ENCODE data around the gene NFATC2IP.
A peak's percentile ranks its signal among the peaks of the same experiment; 100 is the strongest.
"Not testable (repeated sequence)": the region's sequence is repeated elsewhere in the genome, so short reads cannot be mapped to it uniquely, and the experiment has no call there.

NFATC2IP gene

DNA sequence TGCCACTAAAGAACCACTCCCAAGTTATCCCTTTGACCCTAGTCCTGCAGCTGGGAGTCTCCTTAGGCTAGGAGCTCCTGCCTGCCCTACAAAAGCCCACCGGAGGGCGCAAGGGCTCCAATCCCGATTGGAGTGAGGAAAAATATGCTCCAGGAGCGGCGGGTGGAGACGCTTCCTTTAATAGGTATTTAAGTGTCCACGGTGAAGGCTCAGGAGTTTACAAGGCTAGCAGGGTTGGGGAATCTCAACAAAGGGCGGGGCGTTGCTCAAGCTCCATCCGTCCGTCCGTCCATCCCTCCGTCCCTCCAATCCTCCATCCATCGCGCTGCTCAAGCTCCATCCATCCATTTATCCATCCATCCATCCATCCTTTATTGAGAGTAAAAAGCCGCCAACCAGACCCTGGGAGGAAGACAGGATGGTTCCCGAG lies 23.3 kb downstream of the NFATC2IP start:
- no peak for DNase-seq (ENCODE audit: low read depth in 2 of 2)

DNA sequence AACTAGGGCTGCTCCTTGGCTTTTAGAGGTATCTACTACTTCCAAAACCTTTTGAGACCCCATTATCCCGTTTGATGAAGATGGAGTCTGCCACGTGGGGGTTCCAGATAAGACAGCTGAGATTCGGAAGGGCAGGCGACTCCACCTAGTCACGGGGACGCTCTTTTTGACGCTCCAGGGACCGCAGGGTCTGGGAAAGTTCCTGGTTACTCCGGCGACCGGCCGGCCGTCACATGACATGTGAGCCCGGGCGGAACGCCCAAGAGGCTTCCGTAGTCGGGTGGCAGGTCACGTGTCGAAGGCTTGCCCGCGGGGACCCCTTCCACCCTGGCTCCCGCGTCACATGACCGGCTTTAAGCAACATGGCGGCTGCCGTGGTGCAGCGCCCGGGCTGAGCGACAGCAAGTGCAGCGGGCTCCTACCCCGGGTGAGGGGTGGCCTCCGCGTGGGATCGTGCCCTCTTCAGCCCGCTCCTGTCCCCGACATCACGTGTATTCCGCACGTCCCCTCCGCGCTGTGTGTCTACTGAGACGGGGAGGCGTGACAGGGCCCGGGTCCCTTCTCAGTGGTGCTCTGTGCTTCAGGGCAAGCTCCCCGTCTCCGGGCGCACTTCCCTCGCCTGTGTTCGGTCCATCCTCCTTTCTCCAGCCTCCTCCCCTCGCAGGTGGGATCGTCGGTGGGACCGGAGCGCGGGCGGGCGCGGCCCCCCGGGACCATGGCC lies 23.9 kb downstream of the NFATC2IP start, which contains the start of gene SPNS1:
TSS of gene SPNS1 (plus strand) at position 342 of the 721 bp plus-strand sequence. CDS start at position 716, 374 bp downstream.
- peak; percentile 78 to 79 for DNase-seq (ENCODE audit: low read depth in 2 of 2)

DNA sequence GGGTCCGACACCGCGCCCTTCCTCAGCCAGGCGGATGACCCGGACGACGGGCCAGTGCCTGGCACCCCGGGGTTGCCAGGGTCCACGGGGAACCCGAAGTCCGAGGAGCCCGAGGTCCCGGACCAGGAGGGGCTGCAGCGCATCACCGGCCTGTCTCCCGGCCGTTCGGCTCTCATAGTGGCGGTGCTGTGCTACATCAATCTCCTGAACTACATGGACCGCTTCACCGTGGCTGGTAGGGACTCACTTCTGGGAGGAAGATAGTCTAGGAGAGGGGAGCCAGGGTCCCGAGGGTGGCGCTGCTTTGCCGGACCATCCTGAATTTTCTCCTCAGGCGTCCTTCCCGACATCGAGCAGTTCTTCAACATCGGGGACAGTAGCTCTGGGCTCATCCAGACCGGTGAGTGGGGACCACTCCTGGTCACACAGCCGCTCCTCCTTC lies 24.4 kb downstream of the NFATC2IP start:
- no peak for DNase-seq (ENCODE audit: low read depth in 2 of 2)

DNA sequence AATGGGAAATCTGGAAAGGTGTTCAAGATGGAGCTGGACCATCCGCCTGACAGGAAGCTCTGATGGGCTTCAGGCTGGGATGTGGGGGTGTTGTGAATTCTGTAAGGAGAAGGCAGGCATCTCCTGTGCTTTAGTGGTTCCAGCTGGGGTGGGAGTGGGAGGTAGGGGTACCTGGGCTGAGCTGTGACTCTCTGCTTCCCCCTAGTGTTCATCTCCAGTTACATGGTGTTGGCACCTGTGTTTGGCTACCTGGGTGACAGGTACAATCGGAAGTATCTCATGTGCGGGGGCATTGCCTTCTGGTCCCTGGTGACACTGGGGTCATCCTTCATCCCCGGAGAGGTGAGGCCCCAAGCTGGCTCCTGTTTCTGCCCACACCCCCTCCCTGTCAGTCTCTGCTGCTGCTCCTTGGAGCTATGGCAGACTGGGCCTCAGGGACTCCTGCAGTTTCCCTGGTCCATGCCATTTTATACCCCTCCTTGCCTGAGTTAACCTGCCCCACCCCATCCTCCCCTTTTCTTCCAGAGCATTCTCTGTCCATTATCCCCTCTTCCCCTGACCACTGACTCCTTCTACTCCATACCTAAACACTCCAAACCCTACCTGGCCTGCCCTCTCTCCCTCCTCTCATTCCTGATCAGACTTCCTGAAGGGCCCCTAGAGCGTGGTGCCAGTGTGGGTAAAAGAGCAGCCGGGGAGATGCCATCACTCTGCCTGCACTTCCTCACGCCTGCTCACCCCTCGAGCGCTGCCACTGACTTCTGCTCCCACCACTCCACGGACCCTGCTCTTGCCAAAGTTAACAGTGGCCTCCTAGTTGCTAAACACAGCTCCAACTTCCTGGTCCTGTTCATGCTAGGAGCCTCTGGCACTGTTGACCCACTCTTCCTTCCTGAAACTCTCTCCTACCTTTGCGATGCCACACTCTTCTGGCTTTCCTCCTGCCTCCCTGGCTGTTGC lies 27.2 kb downstream of the NFATC2IP start:
- DNase-seq (ENCODE audit: low read depth in 2 of 2): no peak

DNA sequence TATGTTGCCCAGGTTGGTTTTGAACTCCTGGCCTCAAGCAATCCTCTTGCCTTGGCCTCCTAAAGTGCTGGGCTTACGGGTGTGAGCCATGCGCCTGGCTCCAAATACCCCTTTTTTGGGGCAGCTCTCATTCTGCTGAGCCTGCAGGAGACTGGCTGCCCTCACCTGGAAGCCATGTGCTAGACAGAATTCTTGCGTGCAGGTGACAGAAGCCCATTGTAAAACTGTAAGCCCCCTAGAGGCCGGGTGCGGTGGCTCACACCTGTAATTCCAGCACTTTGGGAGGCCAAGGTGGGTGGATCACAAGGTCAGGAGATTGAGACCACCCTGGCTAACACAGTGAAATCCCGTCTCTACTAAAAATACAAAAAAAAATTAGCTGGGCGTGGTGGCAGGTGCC lies 29.6 kb downstream of the NFATC2IP start:
- DNase-seq (ENCODE audit: low read depth in 2 of 2): not testable (repeated sequence)

DNA sequence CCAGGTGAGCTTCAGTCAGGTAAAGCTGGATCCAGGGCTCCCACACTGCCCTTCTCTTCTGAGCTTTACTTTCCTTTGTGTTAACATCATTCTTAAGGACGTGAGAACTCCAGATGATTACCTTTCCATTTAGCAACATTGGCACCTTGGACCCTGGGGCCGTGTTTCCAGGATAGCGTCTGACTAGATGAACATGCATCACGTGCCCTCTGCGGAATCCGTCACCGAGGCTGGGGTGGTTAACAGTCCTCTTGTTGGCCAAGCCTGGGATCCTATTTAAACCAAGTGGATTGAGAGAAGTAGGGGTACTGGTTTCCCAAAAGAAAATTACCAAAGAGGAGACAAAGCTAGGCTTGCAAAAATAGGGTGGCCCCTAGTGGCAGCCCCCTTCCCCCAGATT lies 30.2 kb downstream of the NFATC2IP start:
- DNase-seq (ENCODE audit: low read depth in 2 of 2): no peak

DNA sequence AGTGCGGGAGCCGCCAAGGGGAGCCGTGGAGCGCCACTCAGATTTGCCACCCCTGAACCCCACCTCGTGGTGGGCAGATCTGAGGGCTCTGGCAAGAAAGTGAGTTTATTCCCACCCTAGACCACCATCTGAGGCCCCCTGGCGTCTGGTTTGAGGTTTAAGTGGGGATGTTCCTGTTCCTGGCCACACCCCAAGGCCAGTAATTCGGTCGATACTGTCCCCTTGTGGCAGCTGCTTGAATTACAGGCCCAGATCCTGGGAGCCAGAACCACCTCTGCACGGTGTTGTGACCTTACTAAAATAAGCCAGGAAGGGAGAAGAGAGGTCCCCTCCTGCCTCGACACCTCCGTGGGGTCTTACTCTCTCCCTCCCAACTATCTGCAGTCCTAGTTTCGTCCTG lies 30.8 kb downstream of the NFATC2IP start:
- DNase-seq (ENCODE audit: low read depth in 2 of 2): no peak

DNA sequence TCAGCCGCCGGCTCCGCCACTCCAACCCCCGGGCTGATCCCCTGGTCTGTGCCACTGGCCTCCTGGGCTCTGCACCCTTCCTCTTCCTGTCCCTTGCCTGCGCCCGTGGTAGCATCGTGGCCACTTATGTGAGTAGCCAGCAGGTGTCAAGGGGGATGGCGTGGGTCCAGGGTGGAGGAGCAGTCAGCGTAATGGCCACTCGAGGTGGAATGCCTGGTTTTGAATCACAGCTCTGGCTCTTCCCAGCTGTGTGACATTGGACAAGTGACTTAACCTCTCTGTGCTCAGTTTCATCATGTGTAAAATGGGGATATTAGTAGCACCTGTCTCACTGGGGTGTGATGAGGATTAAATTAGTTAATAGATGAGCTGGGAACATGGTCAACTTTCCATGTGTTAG lies 31.7 kb downstream of the NFATC2IP start:
- DNase-seq (ENCODE audit: low read depth in 2 of 2): no peak

DNA sequence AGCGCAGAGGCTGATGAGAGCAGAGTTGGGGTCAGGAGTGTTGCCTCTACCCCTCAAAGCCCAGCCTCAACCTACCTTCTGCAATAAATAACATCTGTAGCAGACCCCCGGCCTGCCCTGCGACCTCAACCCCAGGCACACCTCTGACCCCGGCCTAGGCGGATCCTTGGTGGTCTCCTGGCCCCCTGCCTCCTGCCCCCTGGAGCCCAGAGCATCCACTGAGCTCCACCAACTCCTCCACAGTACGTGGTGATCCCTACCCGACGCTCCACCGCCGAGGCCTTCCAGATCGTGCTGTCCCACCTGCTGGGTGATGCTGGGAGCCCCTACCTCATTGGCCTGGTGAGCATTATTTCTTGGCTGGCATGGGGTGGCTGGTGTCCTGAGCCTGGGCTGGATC lies 32.2 kb downstream of the NFATC2IP start:
- DNase-seq (ENCODE audit: low read depth in 2 of 2): no peak

DNA sequence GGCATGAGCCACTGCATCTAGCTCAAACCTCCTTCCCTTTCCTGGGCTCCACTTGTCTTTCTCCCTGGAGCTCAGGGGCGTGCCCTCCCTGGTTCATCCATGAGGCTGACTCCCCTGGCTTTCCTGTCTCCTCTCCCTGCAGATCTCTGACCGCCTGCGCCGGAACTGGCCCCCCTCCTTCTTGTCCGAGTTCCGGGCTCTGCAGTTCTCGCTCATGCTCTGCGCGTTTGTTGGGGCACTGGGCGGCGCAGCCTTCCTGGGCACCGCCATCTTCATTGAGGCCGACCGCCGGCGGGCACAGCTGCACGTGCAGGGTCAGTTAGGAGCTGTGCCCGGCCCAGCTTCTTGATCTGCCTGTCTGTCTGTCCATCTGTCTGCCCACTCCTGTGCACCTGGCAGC lies 32.9 kb downstream of the NFATC2IP start:
- DNase-seq (ENCODE audit: low read depth in 2 of 2): no peak

DNA sequence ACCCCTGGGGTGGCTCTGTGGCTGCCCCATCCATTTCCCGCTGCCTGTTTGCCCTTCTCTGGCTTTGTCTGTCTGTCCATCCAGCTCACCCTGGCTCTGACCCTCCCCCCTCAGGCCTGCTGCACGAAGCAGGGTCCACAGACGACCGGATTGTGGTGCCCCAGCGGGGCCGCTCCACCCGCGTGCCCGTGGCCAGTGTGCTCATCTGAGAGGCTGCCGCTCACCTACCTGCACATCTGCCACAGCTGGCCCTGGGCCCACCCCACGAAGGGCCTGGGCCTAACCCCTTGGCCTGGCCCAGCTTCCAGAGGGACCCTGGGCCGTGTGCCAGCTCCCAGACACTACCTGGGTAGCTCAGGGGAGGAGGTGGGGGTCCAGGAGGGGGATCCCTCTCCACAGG lies 33.4 kb downstream of the NFATC2IP start:
- DNase-seq (ENCODE audit: low read depth in 2 of 2): no peak

DNA sequence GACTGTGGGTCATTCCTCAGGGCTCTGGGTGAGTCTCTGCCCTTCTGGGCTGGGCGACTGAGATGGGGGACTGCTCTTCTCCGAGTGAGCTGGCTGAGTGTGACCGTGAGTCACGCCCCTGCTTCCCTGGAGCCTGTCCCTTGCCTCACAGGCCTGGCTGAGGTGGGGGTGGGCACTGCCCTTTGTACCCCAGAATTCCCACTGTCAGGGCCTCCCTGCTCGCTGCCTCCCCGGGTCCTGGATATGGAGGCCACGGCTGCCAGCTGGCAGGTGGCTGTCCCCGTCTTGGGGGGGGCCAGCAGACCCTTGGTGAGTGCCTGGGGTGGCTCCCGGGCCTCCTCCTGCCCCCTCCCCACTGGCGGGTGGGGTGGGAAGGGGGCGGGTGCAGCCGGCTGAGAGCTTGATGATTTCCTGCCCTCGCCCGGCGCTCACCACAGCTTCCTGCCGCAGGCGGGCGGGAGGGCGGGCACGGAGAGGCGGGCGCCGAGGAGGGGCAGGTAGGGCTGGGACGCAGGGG lies 33.9 kb downstream of the NFATC2IP start, which contains the start of gene LAT:
TSS of gene LAT (plus strand) at position 434 of the 517 bp plus-strand sequence. CDS start 366 bp downstream, outside the sequence.
- peak; percentile 53 to 56 for DNase-seq (ENCODE audit: low read depth in 2 of 2)

DNA sequence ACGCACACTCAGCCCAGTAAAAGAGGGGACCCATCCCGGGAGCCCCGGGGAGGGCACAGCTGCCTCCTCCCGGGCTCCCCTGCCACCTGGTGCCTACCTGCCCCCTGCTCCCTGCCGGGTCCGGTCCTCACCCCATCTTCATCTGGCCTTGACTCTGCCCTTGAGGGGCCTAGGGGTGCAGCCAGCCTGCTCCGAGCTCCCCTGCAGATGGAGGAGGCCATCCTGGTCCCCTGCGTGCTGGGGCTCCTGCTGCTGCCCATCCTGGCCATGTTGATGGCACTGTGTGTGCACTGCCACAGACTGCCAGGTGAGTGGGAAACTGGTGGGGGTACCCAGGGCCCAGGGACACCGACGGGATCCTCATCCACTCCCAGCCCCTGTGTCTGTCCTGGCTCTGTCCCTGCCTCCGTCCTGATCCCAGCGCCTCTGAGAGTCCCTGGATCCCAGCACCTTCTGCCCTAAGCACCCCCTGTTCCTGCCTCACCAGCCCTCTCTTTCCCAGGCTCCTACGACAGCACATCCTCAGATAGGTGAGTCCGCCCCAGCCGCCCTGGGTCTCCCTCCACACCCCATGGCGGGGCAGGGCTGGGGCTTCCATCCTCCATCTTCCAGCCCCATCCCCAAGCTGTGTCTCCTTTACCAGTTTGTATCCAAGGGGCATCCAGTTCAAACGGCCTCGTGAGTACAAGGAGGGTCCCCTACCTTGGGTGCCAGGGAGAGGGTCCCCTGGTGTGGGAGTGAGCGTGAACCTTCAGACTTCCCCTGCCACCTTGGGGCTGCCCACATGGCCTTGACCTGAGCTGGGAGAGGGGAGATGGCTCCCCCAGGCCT lies 34.7 kb downstream of the NFATC2IP start:
- DNase-seq (ENCODE audit: low read depth in 2 of 2): no peak

DNA sequence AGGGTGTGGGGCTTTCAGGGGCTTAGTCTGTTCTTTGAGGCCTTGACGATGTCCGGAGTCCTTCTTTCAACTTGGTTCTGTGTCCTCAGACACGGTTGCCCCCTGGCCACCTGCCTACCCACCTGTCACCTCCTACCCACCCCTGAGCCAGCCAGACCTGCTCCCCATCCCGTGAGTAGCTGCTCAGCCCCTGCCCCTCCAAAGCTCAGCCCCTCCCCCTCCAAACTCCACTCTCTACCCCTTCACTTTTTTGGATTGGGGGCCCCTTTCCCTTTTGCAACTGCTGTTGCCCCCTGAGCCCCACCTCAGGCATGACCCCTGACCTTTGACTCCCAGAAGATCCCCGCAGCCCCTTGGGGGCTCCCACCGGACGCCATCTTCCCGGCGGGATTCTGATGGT lies 35.3 kb downstream of the NFATC2IP start:
- DNase-seq (ENCODE audit: low read depth in 2 of 2): no peak

DNA sequence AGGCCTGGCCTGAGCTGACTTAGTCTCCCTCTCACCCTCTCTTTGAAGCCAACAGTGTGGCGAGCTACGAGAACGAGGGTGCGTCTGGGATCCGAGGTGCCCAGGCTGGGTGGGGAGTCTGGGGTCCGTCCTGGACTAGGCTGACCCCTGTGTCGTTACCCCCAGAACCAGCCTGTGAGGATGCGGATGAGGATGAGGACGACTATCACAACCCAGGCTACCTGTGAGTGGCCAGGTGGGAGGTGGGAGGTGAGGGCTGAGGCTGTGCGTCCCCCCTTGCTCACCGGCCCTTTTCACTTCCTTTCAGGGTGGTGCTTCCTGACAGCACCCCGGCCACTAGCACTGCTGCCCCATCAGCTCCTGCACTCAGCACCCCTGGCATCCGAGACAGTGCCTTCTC lies 35.8 kb downstream of the NFATC2IP start:
- no peak for DNase-seq (ENCODE audit: low read depth in 2 of 2)

DNA sequence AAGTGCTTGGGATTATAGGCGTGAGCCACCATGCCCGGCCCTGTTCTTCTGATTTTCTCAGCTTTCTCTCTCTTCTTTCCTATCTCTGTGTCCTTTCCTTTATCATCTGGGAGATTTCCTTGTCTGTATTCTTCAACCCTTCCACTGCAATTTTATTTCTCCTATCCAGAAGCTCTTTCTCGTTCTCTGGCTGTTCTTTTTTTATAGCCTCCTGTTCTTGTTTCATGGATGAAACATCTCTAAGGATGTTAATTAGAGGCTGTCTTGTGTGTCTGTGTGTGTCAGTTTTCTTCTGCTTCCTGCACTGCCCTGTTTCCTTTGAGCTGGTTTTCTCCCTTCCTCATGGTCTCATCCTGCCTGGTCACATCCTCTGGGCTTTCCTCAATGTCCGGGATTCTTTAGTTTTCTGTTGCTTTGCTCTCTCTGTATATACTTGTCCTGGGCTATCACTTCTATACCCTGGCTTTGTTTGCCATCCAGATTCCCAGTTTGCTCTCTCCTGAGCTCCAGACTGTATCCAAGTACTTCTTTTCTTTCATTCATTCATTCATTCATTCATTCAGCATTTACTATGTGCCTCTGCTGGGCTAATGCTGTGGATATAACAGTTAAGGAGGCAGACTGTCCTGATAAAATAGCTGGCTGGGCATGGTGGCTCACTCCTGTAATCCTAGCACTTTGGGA lies 36.6 kb downstream of the NFATC2IP start:
- no peak for DNase-seq (ENCODE audit: low read depth in 2 of 2)

DNA sequence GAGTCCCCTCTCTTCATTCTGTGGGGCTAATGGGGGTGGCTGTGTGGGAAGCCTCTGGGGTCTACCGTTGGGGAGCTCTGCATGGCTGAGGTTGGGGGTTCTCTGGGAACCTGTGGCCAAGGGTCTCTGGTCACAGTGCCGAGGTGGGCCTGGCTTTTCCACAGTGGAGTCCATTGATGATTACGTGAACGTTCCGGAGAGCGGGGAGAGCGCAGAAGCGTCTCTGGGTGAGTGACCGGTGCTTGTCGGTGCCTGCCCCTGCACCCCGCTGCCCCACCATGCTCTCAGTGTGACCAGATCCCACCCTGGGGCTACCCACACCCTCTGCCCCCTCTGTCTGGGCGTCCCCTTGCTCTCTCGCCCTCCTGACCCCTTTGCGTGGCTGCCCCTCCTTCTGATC lies 38.6 kb downstream of the NFATC2IP start:
- DNase-seq (ENCODE audit: low read depth in 2 of 2): no peak

DNA sequence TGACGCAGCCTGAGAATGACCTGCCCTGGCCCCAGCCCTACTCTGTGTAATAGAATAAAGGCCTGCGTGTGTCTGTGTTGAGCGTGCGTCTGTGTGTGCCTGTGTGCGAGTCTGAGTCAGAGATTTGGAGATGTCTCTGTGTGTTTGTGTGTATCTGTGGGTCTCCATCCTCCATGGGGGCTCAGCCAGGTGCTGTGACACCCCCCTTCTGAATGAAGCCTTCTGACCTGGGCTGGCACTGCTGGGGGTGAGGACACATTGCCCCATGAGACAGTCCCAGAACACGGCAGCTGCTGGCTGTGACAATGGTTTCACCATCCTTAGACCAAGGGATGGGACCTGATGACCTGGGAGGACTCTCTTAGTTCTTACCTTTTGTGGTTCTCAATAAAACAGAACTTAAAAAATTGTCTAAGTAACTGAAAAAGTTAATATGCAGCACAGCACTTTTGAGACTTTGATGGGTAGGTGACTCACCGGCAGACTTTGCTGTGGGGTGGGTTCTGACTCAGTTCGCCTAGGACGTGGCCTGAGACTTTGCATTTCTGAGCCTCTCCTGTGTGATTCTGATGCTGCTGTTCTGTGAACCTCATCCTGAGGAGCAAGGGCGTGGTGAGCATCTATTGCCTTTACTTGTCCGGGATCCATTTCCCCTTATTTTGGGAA lies 39.8 kb downstream of the NFATC2IP start:
- no peak for DNase-seq (ENCODE audit: low read depth in 2 of 2)

DNA sequence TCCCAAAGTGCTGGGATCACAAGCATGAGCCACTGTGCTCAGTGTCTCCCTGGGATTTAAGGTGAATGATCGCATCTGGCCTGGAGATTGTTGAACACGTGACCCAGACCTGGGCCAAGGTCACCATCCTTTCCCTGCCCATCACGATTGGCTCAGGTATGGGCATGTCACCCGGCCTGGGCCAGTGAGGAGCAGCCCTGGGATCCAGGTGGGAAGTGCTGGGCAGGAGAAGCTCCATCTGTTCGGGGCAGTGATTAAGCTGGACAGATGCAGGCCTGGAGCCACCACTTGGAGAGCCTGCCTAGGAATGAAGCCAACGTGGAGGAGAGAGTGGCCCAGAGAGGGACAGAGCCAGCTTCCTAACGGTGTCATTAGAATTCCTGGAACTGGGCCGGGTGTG lies 41.0 kb downstream of the NFATC2IP start:
- no peak for DNase-seq (ENCODE audit: low read depth in 2 of 2)

DNA sequence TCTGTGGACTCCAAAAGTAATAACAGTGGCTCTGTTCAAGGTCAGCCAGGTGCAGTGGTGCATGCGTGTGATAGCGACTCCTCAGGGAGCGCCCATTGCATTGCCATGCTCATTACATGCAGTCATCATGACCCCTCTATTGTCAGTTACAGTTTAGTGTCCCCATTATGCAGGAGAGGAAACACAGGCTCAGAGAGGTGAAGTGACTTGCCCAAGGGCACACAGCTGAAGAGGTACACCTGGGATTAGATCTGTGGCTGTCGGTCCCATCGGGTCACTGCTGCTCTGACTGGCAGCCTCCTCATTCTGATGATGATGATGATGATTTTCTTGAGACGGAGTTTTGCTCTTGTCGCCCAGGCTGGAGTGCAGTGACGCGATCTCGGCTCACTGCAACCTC lies 41.8 kb downstream of the NFATC2IP start:
- no peak for DNase-seq (ENCODE audit: low read depth in 2 of 2)

Measured in stimulated activated CD4-positive, alpha-beta T cell treated with anti-CD3 and anti-CD28 coated beads, Interleukin-1b, Interleukin-23, amount 100 ng/mL, for 1 hour (primary cell).